ENCODE data around the gene CYBC1.

CYBC1 gene

DNA sequence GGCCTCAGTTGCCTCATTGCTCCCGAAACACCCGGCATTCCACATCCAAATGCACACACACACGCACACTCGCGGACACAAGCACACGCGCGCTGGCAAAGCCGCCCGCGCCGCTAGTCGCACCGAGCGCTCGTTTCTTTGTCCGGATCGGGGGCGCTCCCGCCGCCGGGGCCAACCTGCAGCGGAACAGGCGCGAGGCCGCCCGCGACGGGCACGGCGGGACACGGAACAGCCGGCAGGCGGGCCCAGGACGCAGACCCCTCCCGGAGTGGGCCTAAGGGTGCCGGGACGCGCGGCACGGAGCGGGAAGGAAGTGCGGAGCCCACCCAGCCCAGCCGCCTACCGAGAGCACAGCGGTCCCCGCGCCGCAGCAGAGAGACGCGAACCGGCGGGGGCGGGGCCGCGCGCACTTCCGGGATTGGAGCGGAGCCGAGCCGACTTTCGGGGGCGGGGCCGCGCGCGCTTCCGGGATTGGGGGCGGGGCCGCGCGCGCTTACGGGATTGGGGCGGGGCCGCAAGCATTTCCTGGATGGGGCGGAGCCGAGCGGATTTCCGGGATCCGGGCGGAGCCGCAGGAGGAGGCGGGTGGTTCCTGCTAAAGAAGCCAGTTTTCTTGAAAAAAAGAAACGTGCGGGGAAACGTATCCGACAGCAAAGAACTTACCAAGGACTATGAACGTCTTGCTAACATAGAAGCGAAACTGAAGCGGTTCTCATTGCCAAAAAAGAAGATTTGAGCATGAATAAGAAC is at the start of gene CYBC1:
CYBC1 (minus strand) TSS at position 396 of the 750 bp plus-strand sequence. CDS start 1,498 bp downstream, outside the sequence.
- peak; percentile 92 to 98 for DNase-seq

- peak; percentile 39 to 48 for DNase-seq
These were observed 47.2 kb upstream of the CYBC1 start for GRCh38 chr17:82497483-82498405.

DNA sequence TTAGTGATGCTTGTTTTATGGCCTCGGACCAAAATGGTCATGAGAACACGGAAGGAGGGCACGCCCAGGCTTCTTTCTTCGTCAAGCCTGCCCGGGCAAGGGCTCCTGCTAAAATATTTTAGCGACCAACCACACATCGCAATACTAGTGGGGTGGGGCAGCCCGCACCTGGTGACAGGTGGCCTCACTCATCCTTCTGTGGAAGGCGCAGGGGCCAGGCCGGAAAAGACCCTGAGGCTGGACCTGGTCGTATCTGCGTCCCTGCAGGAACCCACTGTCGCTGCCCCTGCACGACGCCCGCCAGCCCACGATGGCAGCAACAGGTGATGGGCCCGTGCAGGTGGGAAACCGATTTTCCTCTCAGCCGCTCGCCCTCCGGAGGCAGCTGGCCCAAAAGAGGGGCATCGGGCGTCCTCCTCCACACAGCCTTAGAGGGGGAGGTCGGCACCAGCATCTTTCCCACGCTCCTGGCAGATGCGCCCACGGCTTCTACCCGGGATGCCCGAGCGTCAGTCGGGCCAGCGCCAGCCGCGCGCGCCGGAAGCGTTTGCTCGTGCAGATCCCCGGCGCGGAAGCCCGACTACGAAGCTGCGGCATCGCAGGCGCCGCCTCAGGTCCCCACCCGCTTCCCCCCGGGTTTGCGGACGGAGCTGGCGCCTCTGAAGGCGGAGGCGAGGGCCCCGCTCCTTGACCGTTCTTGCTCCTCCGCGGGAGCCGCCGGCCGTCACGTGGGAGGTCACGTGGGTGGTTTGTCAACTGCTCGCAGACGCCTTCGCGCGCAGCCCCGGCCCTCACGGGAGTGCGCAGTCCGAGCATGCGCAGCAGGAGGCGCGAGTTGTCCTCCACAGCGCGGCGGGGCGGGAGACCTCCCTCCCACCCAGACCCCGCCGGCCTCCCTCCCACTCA is 46.2 kb upstream of the CYBC1 start:
- peak; percentile 88 to 90 for DNase-seq

DNA sequence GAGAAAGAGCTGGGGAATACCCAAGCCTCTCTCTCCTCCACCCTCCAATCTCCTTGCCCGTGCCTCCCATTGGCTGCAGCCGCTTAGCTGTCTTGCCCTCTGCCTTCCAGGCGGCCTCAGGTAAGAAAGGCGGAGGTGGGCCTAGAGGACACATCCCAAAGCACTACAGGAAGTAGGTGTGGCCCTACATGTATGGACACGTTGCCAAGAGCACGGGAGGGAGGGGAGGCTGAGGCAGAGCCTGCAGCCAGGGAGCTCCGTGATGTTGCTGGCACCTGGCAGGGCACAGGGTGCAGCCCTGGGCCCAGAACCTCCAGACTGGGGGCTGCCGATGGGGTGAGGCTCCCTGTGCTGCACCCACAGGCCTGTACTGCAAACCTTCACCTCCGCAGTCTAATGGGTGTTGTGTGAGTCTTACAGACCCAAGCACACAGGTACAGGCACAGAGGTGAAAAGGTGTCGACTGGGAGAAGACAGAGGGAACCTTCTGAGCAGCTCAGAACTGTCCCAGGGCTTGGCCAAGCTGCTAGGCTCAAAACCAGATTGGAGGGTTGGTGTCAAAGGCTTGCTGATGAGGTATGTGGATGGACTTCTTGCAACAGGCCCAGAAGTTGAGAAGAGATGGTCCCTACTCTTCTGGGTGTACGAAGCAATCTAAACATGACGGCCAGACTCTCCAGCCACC is 45.4 kb upstream of the CYBC1 start:
- no peak for DNase-seq

- peak; percentile 78 to 80 for DNase-seq
These were observed 43.9 kb upstream of the CYBC1 start for GRCh38 chr17:82494236-82495055.

DNA sequence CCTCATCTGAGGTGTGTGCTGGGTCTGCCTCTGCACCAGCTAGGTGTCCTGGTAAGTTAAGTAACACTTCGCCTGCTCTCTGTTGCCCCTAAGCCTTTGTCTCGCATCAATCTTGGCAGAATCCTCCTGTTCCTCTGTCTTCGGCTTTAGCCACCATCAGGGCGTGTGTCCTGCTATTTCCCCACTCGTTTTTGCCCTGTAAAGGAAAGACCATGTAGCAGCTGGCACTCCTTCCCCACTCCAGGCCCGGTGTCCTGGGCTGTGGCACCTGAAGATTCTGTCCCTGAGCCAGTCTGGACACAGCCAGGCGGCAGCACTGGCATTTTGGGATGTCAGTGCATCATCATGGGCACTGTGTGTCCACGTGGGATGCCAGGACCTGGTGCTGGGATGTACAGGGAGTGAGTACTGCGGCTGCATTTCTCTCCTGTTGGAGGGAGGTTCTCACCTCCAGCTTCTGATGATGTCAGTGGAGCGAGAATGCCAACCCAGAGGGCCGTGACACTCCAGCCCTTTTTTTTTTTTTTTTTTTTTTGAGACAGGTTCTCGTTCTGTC is 42.8 kb upstream of the CYBC1 start:
- no peak for DNase-seq

DNA sequence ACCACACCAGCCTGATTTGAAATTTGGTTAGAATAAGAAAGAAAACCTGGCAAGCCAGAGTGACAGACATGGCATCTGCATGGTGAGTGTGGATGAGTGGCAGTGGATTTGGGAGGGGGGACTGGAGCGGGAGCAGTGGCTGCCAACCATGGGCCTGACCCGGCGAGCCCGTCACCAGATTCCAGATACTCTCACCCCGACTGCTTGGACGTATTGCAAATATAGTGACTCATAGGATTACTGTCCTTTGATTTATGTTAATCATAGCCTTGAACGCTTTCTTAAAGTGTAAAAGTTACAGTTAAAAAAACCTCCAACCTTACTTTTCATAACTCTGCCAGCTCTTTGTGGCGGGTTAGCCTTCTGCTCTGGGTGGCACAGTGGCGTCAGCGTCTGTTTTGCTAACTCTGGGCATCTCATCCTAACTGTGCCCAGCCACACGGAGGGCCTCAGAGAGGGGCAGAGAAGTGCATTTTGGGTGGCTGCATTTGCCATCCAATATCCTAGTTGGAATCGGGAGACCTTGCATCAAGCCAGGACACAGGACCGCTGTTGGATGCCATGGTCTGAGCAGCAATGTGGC is 42.2 kb upstream of the CYBC1 start:
- DNase-seq, result no peak

GRCh38 chr17:82491533-82491932 is 41.0 kb upstream of the CYBC1 start:
- DNase-seq, result no peak

DNA sequence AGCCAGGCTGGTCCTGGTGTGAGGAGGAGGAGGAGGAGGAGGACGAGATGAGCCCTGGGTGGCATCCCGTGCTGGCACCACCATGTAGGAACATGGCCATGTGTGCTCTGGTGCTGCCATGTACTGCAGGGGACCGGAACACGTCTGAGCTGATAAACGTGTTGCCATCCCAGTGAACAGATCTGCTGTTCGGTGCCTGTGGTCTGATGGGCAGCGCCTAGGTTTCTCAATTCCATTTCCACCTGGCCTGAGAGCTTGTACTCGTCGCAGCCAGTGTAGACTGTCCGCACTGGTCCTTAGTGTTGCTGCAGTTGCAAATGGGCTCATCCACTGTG is 40.6 kb upstream of the CYBC1 start:
- no peak for DNase-seq

DNA sequence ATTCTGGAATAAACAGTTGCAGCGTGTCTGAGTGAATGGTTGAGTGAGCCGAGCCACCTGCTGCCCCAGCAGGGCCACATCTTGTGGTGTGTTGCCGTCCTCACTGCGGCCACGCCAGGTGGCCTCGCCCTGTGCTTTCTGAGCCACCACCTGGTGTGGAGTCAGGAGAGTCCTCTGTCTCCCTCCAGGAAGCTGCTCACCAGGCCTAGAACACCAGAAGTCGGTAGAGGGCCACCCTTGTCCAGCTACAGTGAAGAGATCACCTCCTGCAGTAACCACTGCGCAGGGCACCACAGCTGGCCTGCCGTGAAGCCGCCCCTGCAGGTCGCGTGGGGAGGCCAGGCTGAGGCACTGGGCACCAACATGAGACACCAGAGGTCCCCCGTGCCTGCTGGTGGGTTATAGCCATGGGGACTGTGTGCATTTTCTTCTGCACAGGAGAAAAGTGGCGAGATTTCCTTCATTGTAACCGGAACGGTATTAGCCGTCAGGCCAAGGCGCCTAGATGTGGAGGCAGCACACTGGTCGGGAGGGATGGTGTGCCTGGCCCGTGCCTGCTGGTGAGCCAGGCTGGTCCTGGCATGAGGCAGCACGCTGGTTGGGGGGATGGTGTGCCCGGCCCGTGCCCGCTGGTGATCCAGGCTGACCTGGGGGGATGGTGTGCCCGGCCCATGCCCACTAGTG is 40.1 kb upstream of the CYBC1 start:
- no peak for DNase-seq

GRCh38 chr17:82489851-82490511 is 39.4 kb upstream of the CYBC1 start:
- DNase-seq, result no peak

- no peak for DNase-seq
These were observed 38.6 kb upstream of the CYBC1 start for GRCh38 chr17:82489117-82489516.

- DNase-seq, result no peak
These were observed 37.4 kb upstream of the CYBC1 start for GRCh38 chr17:82487910-82488309.

DNA sequence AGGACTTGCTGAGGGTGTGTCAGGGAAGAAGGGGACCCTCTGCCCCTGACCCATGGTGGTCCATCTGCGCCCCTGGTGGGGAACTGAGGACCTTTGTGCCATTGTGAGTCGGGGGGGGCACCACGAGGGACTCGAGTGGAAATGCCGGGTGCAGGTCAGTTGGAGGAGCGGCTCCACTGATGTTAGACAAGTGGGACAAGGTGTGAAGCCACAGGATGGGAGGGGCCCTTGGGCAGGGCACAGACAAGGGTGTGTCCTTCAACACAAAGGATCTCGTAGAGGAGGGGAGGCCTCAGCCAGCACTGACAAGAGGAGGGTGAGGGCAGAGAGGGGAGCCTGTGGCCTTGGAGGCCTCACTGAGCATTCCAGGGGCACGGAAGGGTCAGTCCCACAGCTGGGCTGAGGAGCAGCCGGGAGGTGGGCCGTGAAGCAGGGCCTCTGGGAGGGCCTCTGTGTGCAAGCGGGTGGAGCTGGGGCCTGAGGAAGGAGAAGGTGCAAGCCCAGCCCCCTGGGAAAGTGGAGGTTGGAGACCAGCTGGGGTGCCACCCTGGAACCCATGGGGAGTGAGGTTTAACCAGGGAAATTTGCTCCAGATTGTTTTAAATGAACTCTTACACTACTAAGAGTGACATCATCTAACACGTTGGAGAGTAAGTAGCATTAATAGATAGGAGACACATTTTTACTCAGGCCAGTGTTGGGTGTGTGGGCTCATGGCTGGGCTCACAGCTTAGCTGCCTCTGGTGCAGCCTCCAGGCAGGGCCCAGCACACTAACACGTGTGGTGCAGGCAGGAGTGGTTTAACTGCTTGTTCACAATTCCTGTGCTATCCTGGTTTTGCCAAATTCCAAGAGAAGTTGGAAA is 35.9 kb upstream of the CYBC1 start:
- DNase-seq, result no peak

GRCh38 chr17:82483836-82484235 is 33.3 kb upstream of the CYBC1 start:
- no peak for DNase-seq

- no peak for DNase-seq
These were observed 32.7 kb upstream of the CYBC1 start for GRCh38 chr17:82483204-82483660.

DNA sequence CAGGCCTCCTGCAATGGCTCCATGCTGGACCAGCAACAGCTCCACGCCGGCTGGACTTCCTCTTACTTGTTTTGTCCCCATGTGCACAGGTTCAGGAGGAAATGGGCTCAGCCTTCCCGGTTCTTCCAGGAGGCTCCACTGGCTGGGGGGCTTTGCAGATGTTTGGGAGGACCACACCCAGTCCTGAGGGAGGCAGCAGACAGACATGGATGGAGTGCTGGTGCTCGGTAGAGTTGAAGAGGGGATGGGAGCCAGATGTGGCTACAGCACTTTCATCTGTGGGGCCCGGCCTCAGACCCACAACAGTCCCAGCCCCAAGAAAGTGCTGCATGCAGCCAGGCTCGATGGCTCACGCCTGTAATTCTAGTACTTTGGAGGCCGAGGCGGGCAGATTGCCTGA is 29.8 kb upstream of the CYBC1 start:
- no peak for DNase-seq

DNA sequence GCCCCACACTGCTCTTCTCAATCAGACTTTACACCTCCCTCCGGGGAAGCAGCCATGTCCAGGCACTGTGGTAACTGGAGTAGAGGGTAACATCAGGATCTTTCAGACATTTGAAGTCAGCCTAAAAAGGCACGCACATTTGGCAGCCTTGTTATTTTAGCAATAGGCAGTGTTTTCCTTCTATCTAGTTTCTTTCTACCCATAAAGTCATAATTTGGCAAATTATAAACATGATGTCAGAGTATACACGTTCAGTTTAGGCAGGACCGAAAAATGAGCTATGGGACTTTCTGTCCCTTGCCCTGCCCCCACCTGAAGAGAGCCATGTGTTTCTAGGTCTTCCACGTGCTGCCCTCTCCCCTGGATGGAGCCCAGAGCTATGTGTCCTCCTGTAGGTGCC is 29.1 kb upstream of the CYBC1 start:
- no peak for DNase-seq

Data from stimulated activated CD4-positive, alpha-beta T cell treated with anti-CD3 and anti-CD28 coated beads, Interleukin-4, amount 100 ng/mL, for 4 hours (primary cell).